SHP77 treated with DMSO at 0.1 percent for 48 hours (cell line): Measurements from ENCODE around the gene PCNT.
"Not testable (repeated sequence)": the region's sequence is repeated elsewhere in the genome, so short reads cannot be mapped to it uniquely, and the experiment has no call there.

Experiments used
- DNase-seq: peaks from one replicate; lab custom pipeline; 2025; lab: John Stamatoyannopoulos, UW

PCNT gene

GRCh38 chr21:46454634-46455390, 130.9 kb downstream of the PCNT start:
- DNase-seq: no peak

DNA sequence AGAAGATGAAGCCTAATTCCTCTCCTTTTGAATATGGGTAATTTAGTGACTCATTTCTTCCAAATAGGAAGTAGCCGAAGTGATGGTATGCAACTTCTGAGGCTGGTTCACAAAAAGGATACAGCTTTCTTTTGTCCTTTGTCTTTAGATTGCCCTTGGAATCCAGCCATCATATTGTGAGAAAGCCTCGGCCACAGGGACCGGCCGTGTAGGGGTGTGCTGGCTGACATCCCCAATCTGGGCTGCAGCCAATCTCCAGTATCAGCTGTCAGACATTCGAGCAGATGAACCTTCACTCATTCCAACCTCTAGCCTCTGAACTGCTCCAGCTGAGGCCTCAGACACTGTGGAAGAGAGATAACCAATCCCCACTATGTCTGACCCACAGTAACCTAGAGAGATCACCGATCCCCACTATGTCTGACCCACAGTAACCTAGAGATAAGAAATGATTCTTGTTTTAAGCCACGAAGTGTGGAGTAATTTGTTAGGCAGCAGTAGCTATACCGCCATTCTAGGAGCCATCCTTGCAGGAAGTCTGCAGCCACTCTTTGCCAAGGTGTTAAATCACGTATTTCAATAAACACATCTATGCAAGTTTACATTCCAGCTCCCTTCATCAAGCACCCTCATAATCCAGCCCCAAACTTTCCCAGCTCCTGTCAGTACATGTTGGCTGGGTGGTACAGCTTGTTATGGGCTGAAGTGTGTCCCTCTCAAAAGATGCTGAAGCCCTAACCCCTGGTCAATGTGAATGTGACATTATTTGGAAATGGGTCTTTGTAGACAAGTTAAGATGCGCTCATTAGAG, 131.8 kb downstream of the PCNT start:
- no peak for DNase-seq

DNA sequence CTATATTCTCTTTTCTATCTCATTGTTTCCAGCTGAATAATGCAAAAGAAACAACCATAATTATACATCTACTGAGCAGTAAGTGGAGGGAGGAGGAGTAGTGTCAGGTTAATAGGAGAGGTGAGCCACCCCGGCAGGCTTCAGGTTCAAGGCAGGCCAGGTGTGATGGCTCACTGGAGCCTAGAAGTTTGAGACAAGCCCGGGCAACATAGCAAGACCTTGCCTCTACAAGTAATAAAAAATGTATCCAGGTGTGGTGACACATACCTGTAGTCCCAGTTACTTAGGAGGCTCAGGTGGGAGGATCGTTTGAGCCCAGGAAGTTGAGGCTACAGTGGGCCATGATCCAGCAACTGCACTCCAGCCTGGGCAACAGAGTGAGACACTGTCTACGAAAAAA, 132.8 kb downstream of the PCNT start:
- DNase-seq: no peak

GRCh38 chr21:46457801-46458314, 133.9 kb downstream of the PCNT start:
- no peak for DNase-seq

GRCh38 chr21:46458315-46459023, 134.5 kb downstream of the PCNT start, which contains the start of gene DIP2A:
Gene DIP2A, plus strand, starts transcription at chr21:46458891. Its CDS starts 241 bp downstream, at chr21:46459132.
- DNase-seq: peak; percentile 81

GRCh38 chr21:46459024-46459355, 135.0 kb downstream of the PCNT start:
- no peak for DNase-seq

GRCh38 chr21:46459356-46460112, 135.6 kb downstream of the PCNT start:
- no peak for DNase-seq

DNA sequence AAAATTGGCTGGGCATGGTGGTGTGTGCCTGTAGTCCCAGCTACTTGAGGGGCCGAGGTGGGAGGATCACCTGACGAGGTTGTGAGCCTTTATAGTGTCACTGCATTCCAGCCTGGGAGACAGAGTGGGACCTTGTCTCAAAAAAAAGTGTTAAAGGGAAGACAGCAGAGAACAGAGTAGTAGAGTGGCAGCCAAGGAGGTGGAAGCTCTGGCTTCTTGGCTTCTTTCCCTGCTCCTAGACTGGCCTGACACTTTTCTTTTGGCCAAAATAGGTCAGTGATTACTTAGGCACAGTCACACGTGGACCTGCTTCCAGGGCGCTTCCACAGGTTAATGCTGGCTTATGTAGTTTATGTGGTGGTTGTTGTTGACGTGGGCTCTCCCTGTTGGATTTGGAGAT, 138.0 kb downstream of the PCNT start:
- DNase-seq: no peak

GRCh38 chr21:46465153-46465552, 141.2 kb downstream of the PCNT start:
- not testable (repeated sequence) for DNase-seq

DNA sequence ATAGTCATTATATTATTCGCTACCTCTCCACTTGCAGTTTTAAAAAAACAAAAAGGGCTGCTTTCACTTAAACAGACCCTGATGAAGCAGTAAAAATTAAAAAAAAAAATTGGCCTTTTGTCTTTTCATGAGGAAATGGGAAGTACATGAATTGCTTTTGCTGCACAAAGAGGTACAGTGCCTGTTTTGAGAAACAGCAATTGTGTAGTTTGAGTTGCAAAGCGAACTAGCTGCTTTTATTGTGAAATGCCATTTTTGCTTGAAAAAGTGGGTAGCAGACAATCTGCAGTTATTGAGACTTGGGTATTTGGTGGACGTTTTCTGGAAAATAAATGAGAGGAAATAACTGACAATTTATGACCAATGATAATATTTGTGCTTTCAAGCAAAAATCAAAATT, 141.7 kb downstream of the PCNT start:
- no peak for DNase-seq

DNA sequence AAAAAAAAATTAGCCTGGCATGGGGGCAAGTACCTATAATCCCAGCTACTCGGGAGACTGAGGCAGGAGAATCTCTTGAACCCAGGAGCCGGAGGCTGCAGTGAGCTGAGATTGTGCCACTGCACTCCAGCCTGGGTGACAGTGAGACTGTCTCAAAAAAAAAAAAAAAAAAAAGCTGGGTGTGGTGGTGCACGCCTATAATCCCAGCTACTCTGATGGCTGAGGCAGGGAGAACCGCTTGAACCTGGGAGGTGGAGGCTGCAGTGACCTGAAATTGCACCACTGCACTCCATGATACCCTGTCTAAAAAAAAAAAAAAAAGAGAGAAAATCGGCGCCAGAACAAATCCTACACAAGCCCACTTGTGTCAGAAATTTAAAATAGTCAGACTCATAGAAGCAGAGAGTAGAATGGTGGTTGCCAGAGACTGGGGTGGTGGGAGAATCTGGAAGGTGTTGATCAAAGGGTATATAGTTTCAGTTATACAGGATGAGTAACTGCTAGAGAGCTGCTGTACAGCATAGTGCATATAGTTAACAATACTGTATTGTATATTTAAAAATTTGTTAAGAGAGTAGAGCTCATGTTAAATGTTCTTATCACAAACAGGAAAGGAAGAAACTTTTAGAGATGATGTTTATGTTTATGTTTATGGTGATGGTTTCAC, 144.3 kb downstream of the PCNT start:
- no peak for DNase-seq

DNA sequence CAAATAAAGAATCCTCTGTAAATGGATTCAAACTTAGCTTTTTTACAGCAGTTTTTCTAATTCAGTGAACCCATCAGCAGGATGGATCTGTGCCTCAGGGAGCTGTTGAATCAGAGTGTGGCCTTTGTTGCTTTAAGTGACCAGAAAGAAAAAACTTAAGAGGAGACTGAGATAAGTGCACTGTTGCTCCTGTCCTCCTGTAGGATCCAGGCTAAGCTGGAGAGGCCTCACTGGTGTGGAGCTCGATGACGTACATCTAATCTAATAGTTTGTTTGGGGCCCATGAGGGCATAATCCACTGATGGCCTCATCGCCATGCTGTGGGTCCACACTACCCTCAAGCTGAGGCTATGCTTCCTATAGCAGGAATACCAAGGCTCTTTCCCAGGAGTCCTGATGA, 145.3 kb downstream of the PCNT start:
- no peak for DNase-seq

DNA sequence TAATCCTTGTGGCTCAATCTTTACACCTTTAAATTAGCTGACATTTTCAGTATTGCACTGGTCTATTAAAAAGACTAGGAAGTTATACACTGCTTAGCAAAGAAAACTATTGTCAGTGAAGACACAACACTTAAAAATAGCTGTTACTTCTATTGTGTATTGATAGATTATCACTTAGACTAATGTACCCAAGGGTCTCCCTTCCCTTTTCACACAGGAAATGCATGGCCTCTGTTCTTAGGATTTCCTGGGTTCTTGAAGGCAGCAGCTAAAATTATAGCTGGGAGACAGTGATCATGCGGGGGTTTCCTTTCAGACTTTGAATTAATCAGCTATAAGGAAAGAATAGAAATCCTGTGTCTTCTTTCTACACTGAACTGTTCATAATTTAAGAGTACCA, 147.6 kb downstream of the PCNT start:
- DNase-seq: no peak

DNA sequence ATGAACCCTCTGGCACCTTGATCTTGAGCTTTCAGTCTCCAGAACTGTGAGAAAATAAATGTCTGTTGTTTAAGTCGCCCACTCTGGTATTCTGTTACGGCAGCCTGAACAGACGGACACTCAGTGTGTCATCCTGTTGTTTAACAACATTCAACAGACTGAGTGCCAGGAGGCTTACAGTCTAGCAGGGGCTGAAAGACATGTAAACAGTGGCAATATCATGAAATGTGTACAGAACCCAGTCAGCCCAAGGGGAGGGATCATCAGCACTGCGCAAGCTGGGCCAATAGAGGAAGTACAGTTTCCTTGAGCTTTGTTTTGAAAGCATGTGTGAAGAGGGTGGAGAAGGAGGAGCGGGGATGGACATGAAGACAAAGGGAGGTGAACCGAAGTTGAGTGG, 148.3 kb downstream of the PCNT start:
- DNase-seq: no peak

DNA sequence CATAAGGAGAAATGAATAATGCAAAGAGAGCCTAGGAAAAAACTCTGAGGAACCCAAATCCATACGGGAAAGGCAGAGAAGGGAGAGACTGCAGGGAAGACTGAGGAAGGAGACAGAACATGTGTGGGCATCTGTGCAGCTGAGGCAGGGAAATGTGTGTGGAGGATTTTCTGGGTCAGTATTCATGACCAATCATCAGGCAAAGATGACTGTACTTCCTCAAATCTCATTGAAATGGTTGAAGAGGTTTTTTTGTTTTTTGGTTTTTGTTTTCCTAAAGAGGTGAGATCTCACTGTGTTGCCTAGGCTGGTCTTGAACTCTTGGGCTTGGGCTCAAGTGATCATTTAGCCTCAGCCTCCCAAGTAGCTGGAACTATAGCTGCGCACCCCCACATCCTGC, 150.4 kb downstream of the PCNT start:
- DNase-seq: no peak

DNA sequence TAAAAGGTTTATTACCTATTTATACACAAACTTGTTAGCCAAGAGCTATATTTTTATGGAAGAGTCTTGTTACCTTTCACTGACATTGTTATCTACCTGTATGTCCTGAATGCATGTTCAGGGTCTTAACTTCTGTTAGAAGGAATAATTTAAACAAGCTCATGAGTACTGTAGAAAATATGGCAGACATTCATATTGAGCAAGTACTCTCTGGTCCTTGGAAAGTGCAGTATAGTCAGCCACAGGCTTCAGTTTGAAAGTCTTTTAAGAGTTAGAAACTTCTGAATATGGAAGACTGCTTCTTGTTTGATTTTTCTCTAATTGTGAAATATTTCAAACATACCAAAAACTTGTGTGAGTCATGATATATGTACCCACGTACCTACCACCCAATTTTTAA, 151.3 kb downstream of the PCNT start:
- no peak for DNase-seq

DNA sequence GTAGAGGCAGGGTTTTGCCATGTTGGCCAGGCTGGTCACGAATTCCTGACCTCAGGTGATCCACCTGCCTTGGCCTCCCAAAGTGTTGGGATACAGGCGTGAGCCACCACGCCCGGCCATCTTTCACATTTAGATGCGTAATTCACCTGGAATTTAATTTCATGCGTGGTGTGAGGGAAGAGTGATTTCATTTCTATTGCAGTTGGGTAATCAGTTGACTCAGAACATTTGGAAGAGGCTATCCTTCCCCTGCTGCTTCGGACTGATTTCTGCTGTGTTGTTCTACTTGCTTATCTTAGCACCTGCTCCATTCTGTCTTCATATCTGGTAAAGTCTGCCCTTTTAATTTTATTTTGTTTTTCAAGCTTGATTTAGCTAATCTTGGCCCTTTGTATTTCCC, 153.8 kb downstream of the PCNT start:
- no peak for DNase-seq

- no peak for DNase-seq
Measured at GRCh38 chr21:46478910-46479309, 155.0 kb downstream of the PCNT start.

DNA sequence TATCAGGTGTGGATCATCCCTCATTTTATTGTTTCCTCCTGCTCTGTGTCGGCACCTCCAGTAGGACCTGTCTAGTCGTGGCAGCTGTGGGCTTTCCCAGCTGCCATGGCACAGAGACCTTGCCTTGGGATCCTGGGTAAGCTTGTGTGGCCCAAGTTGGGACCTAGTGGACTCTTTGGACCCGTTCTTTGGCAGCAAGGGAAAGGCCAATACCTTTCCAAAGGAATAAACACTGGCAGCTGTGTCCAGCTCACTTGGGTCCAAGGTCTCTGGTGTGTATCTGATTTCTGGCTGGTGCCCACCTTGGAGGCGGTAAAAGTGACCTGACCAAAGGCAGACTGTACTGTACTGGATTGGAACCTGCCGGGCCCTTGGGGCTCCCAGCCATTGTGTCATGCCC, 156.5 kb downstream of the PCNT start:
- no peak for DNase-seq

- no peak for DNase-seq
Measured at GRCh38 chr21:46482225-46482845, 158.4 kb downstream of the PCNT start.

- no peak for DNase-seq
Measured at GRCh38 chr21:46482846-46483231, 158.9 kb downstream of the PCNT start.
